GM15510 (cell line): ENCODE data around the gene MVP.

Experiments used
- POLR2A ChIP-seq: IDR thresholded peaks from 3 replicates; pipeline ENCODE4 v1.6.1; 2011; ENCODE audit warnings: borderline replicate concordance; ENCODE audit not compliant: insufficient read length; ENCODE audit errors: extremely low read depth

MVP gene

GRCh38 chr16:29820271-29820701 is at the start of gene MVP:
MVP (plus strand) TSS chr16:29820462; CDS start chr16:29830550, 10,088 bp downstream.
- TF ChIP-seq POLR2A = peak; percentile 56

DNA sequence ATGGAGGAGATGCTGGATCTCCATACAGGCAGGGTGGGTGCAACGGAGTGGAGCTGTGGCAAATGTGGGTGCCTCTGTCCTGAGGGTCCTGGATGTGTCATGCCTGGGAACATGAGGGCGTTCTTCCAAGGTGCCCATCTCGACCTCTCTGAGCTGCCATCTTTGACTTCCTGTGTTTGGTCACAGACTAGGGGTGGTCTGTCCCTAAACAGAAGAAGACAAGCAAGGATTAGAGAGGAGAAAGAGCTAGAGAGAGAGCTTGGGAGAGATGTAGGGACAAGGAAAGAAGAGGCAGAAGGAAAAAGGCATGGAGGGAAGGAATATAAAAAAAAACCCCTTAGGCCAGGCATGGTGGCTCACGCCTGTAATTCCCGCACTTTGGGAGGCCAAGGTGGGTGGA is 45.5 kb upstream of the MVP start:
- TF ChIP-seq POLR2A = no peak

- no peak for TF ChIP-seq POLR2A
Measured at GRCh38 chr16:29775742-29776408, 44.4 kb upstream of the MVP start.

- no peak for TF ChIP-seq POLR2A
Measured at GRCh38 chr16:29777576-29778350, 42.5 kb upstream of the MVP start, which contains the start of gene ZG16. ZG16 (plus strand) TSS chr16:29778256; CDS start chr16:29779267, 1,011 bp downstream.

GRCh38 chr16:29779474-29779873 is 40.8 kb upstream of the MVP start:
- no peak for TF ChIP-seq POLR2A

- TF ChIP-seq POLR2A = no peak
Measured at GRCh38 chr16:29784157-29784556, 36.1 kb upstream of the MVP start.

DNA sequence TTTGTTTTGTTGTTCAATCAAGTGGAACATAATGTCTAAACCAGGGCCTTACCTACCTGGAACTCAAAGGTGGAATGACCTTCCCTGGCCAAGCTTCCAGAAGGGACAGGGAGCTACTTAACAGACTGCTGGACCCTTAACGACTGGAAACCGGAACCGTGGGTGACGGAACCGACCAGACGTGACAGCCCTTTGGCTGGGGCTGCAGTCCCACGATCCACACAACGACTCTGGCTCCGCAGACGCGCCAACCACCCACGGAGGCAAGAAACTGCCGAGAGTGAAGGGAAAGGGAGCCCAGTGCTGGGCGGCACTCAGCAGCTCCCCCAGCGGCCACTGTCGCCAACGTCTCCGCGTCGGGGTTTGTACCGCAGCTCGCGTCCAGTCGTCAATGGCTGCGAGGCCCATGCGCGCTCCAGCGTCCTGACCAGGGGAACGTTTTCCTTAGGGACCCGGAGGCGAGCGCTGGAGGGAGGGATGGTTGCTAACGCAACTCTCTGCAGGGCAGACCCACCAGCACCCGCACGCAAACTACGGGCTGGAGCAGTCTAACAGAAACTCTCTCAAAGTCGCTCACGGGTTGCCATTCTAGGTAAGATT is 35.3 kb upstream of the MVP start:
- no peak for TF ChIP-seq POLR2A

- no peak for TF ChIP-seq POLR2A
Measured at GRCh38 chr16:29789775-29790182, 30.5 kb upstream of the MVP start.

GRCh38 chr16:29790183-29790948 is 29.9 kb upstream of the MVP start, which contains the start of gene KIF22:
KIF22 (plus strand) TSS chr16:29790751; CDS start chr16:29790760, 9 bp downstream.
- TF ChIP-seq POLR2A = peak; percentile 83

DNA sequence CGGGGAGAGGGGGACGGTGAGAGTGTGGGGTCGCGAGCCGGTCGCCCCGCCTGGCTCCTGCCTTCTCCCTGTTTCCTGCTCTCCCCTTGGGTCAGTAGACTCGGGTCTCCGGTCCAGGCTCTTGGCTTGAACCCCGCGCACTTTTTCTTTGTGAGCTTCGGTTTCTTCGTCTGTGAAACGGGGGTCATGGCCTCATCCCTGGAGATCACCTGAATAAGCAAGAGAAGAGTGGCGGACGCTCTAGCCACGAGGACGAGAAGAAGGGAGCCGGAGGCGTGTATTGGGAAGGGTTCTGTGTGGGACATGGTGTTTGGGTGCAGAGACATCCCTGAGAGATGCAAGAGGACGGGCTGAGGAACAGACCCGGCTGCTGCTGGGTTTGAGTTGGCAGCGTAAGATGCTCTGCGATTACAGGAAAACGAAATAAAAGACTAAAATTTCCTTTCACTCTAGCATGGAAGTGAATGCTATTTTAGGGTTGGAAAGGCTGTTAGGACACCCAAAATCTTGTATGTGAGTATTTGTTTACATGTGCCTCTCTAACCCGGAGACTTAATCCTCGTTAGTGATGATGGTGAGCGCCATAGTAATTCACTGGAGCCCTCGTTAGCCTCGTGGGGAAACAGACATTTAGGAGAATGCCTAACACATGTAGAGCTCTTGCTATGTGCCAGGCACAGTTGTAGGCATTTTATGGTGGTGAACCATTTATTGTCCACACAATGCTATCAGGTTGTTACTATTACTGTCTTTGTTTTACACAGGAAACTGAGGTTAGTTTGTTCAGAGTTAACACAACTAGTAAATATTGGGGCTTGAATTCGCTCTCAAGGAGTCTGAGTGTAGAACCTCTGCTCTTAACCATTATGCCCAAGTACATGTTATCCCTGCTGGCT is 29.1 kb upstream of the MVP start:
- no peak for TF ChIP-seq POLR2A

DNA sequence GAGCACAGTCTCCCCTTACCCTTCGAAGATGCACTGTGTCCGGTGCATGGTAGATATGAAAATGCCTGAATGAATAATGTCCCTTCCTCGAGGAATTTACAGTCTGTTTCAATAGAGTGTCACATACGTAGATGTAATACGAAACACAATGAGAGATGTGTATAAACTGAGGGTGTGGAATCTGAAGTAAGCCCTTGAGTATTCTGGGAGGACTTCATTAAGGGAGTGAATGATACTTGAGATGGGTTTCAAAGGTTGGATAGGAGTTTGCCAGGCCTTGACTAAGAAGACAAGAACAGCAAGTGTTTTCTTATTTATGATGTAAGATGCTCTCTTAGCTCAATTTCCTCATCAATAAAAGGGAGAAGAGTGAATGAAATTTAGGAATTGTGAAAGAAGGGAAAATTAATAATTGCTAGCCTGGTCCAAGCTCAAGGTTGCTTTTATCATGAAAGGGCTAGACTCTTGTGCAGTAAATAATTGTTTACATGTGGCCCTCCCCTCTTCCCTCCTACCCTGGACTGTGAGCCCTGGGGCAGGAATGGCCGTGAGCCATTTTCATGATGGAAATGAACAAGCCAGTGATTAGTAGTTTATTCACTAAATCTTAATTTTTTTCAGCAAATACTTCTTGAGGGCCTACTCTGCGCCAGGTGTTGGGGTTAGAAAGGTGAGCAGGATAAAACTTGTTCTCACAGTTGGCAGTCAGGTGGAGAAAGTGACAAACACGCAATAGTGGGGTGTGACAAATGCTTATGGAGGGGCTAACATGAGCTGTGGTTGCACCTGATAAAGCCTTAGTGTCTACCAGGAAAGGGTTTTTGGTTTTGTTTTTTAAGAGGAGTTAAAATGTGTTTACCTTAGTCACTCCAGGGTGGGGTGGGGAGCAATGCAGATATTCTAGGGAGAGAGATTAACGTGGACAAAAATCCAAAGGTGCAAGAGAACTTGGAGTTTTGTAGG is 28.1 kb upstream of the MVP start:
- TF ChIP-seq POLR2A = no peak

DNA sequence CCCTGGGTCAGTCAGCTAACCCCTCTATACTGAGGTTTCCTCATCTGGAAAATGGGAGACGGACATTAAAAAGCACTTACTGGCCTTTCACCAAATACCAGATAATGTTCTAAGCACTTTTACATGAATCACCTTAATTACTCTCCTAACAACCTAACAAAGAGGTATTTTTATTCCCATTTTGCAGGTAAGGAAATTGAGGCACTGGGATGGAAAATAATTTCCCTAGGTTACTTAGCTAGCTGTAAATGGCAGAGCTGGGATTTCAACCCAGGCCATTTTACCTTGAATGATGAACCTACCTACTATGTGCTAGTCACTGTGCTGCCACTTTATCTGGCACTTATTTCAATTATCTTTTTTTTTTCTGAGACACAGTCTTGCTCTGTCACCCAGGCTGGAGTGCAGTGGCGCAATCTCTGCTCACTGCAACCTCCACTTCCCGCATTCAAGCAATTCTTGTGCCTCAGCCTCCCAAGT is 26.0 kb upstream of the MVP start:
- TF ChIP-seq POLR2A = no peak

- TF ChIP-seq POLR2A = no peak
Measured at GRCh38 chr16:29802416-29802935, 17.8 kb upstream of the MVP start.

GRCh38 chr16:29804020-29804419 is 16.2 kb upstream of the MVP start:
- no peak for TF ChIP-seq POLR2A
